ENCODE data around the gene ZNF316. TPM values are rescaled to one million over a fixed set of nuclear protein-coding genes. Genes with fewer than 3 reads are reported as not detected.

The ZNF316 gene
- polyA plus RNA-seq, 3 donors, result 0.66 to 41.1 (median 1.2) TPM

GRCh38 chr7:6647541-6647940, 10.4 kb downstream of the ZNF316 start:
- Mint-ChIP-seq H3K9me3 (peaks cover 28 to 54% (median 43%) of the 10 kb centered on the region in 7 donors), H3K27me3 (ENCODE audit: low read depth in 3 of 3) (no peaks in the 10 kb centered on the region), H3K4me3 (no peak overlapping the region), H3K36me3 (peaks cover 85 to 99% of the 10 kb centered on the region in 2 donors), H3K4me1 (no peaks in the 10 kb centered on the region), H3K27ac (no peak overlapping the region)
- TF ChIP-seq CTCF (IDR thresholded peaks at IDR 0.05), result no peak
- Histone ChIP-seq H3K4me2 (replicated peaks; ENCODE audit: extremely low read depth, low read length, poor library complexity, severe bottlenecking) (no peak overlapping the region), H4K20me1 (ENCODE audit: insufficient read depth, low read length) (peaks cover 73% of the 10 kb centered on the region), H3K79me2 (ENCODE audit: insufficient read depth, low read length) (peaks cover 16% of the 10 kb centered on the region), H2AFZ (ENCODE audit: insufficient read depth, low read depth, low read length, poor library complexity, severe bottlenecking) (no peak overlapping the region), H3K27ac (ENCODE audit: low read depth in 1 of 2, low read length in 2 of 2) (no peak overlapping the region), H3K4me3 (replicated peaks in 1 of 3; ENCODE audit: low read depth in 2 of 3, low read length in 3 of 3) (no peak overlapping the region), H3K9me3 (replicated peaks in 1 of 2; ENCODE audit: control insufficient read depth in 1 of 2, insufficient read depth in 1 of 2, low read length in 2 of 2) (peaks cover 30 to 45% of the 10 kb centered on the region in 2 donors), H3K9ac (ENCODE audit: insufficient read depth, low read length, poor library complexity, severe bottlenecking) (no peak overlapping the region), H3K27me3 (ENCODE audit: control insufficient read depth in 2 of 2, insufficient read depth in 2 of 2, low read length in 2 of 2) (no peaks in the 10 kb centered on the region), H3K4me1 (ENCODE audit: control insufficient read depth in 1 of 2, insufficient read depth in 2 of 2, low read length in 2 of 2) (no peaks in the 10 kb centered on the region), H3K36me3 (replicated peaks in 1 of 2; ENCODE audit: control insufficient read depth in 1 of 2, insufficient read depth in 2 of 2, low read length in 2 of 2) (peaks cover 92 to 99% of the 10 kb centered on the region in 2 donors)
- intact Hi-C loops (cut with micrococcal nuclease), result no loop called here
- WGBS (ENCODE audit: insufficient coverage), result 98% methylated on average over 5 of the region's 14 CpGs
- no peak for DNase-seq

GRCh38 chr7:6648066-6648814, 11.1 kb downstream of the ZNF316 start:
- 91% methylated on average over 16 of the region's 17 CpGs for WGBS (ENCODE audit: insufficient coverage)
- Histone ChIP-seq H4K20me1 (ENCODE audit: insufficient read depth, low read length) (peaks cover 66% of the 10 kb centered on the region), H3K9me3 (replicated peaks in 1 of 2; ENCODE audit: control insufficient read depth in 1 of 2, insufficient read depth in 1 of 2, low read length in 2 of 2) (peaks cover 34 to 48% of the 10 kb centered on the region in 2 donors), H3K9ac (ENCODE audit: insufficient read depth, low read length, poor library complexity, severe bottlenecking) (no peak overlapping the region), H3K79me2 (ENCODE audit: insufficient read depth, low read length) (peaks cover 16% of the 10 kb centered on the region), H2AFZ (ENCODE audit: insufficient read depth, low read depth, low read length, poor library complexity, severe bottlenecking) (no peak overlapping the region), H3K36me3 (replicated peaks in 1 of 2; ENCODE audit: control insufficient read depth in 1 of 2, insufficient read depth in 2 of 2, low read length in 2 of 2) (peaks cover 87 to 95% of the 10 kb centered on the region in 2 donors), H3K4me1 (ENCODE audit: control insufficient read depth in 1 of 2, insufficient read depth in 2 of 2, low read length in 2 of 2) (no peaks in the 10 kb centered on the region), H3K27me3 (ENCODE audit: control insufficient read depth in 2 of 2, insufficient read depth in 2 of 2, low read length in 2 of 2) (no peaks in the 10 kb centered on the region), H3K27ac (ENCODE audit: low read depth in 1 of 2, low read length in 2 of 2) (no peak overlapping the region), H3K4me3 (replicated peaks in 1 of 3; ENCODE audit: low read depth in 2 of 3, low read length in 3 of 3) (no peak overlapping the region), H3K4me2 (replicated peaks; ENCODE audit: extremely low read depth, low read length, poor library complexity, severe bottlenecking) (no peak overlapping the region)
- H3K9me3 Mint-ChIP-seq, result peaks cover 28 to 57% (median 46%) of the 10 kb centered on the region in 7 donors
- no peak overlapping the region for H3K4me3 Mint-ChIP-seq
- no peaks in the 10 kb centered on the region for H3K4me1 Mint-ChIP-seq
- peak in 1 of 3 donors; percentile 1 for DNase-seq
- no peaks in the 10 kb centered on the region for H3K27me3 Mint-ChIP-seq (ENCODE audit: low read depth in 3 of 3)
- intact Hi-C loops (cut with micrococcal nuclease), result no loop called here
- peaks cover 83 to 94% of the 10 kb centered on the region in 2 donors for H3K36me3 Mint-ChIP-seq
- no peak for TF ChIP-seq CTCF (IDR thresholded peaks at IDR 0.05)
- peak overlapping the region in 2 of 7 donors; percentile 45 to 73 for H3K27ac Mint-ChIP-seq

Data from CD14-positive monocyte (primary cell).